Measurements from ENCODE around the gene CSRP3.

GRCh38 chr11:19193916-19194315, 7.9 kb downstream of the CSRP3 start:
- TF ChIP-seq POLR2A (IDR thresholded peaks at IDR 0.05) = no peak
- TF ChIP-seq CTCF (IDR thresholded peaks at IDR 0.05) = no peak
- no peak for TF ChIP-seq EP300 (IDR thresholded peaks at IDR 0.05)
- TF ChIP-seq POLR2AphosphoS5 (IDR thresholded peaks at IDR 0.05) = no peak

Data from sigmoid colon (tissue), 4 donors.